Neural progenitor cell (in vitro differentiated cells): ENCODE measurements around the gene RPL37.

Source experiments
- EZH2 ChIP-seq: fragments of 200-600 bp; sonication (generic); IDR thresholded peaks from 2 replicates; pipeline ENCODE4 v1.6.1; 2017; ENCODE audit warnings: antibody characterized with exemption, mild to moderate bottlenecking, moderate library complexity
- EZH2phosphoT487 ChIP-seq: fragments of 200-600 bp; sonication (generic); IDR thresholded peaks from 2 replicates; pipeline ENCODE4 v1.6.1; 2017; ENCODE audit warnings: antibody characterized with exemption
- TF ChIP-seq, protein P1 (sequence below): fragments of 200-600 bp; sonication (generic); IDR thresholded peaks from 2 replicates; pipeline ENCODE4 v1.5.1; 2017; ENCODE audit warnings: antibody characterized with exemption, mild to moderate bottlenecking

DNA sequence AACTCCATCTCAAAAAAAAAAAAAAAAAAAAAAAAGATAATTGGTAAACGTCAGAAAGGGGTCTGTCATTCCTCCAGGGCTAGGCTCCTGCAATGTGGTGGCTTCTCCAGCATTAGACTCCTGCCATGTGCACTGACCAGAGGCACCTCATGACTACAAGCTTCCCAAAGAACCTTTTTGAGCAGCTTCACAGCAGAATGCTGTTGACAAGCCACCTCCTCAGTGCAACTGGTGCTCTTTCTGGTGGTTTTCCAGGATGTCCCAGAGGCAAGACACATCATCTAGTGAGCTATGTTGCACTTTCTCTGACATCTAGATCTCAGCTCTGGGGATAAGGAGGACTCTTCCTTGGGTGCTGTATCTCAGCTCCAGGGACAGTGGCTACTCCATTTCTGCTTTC lies 11.6 kb downstream of the RPL37 start:
- TF ChIP-seq, protein P1, sequence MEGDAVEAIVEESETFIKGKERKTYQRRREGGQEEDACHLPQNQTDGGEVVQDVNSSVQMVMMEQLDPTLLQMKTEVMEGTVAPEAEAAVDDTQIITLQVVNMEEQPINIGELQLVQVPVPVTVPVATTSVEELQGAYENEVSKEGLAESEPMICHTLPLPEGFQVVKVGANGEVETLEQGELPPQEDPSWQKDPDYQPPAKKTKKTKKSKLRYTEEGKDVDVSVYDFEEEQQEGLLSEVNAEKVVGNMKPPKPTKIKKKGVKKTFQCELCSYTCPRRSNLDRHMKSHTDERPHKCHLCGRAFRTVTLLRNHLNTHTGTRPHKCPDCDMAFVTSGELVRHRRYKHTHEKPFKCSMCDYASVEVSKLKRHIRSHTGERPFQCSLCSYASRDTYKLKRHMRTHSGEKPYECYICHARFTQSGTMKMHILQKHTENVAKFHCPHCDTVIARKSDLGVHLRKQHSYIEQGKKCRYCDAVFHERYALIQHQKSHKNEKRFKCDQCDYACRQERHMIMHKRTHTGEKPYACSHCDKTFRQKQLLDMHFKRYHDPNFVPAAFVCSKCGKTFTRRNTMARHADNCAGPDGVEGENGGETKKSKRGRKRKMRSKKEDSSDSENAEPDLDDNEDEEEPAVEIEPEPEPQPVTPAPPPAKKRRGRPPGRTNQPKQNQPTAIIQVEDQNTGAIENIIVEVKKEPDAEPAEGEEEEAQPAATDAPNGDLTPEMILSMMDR = no peak
- TF ChIP-seq EZH2phosphoT487 (no peak), EZH2 (no peak)
